GM12801 (cell line): ENCODE results near the gene HDDC3.

Experiments
- TF ChIP-seq, protein P1 (sequence below): IDR thresholded peaks from one replicate; pipeline ENCODE4 v1.5.1; 2011; ENCODE audit warnings: control low read depth; ENCODE audit not compliant: insufficient read length; ENCODE audit errors: extremely low read depth

HDDC3 gene

DNA sequence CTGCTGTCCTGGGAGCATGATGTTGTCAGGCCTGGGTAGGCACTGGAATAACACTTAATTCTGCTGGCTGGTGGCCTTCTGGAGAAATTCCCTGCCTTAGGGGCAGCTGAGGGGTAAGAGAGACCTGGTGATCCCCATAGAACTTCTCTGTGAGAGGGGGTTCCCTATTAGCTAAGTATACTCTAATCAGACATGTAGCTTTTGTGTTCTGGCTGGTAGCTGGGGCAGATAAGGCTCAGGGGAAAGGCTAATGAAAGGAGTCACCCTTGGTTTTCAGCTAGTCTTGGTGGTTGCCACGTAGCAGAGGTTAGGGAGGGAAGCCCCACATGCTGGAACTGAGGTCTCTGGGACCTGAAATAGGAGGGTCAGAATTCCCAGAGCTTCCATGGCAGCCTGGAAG lies 952 bp upstream of the HDDC3 start:
- TF ChIP-seq, protein P1, sequence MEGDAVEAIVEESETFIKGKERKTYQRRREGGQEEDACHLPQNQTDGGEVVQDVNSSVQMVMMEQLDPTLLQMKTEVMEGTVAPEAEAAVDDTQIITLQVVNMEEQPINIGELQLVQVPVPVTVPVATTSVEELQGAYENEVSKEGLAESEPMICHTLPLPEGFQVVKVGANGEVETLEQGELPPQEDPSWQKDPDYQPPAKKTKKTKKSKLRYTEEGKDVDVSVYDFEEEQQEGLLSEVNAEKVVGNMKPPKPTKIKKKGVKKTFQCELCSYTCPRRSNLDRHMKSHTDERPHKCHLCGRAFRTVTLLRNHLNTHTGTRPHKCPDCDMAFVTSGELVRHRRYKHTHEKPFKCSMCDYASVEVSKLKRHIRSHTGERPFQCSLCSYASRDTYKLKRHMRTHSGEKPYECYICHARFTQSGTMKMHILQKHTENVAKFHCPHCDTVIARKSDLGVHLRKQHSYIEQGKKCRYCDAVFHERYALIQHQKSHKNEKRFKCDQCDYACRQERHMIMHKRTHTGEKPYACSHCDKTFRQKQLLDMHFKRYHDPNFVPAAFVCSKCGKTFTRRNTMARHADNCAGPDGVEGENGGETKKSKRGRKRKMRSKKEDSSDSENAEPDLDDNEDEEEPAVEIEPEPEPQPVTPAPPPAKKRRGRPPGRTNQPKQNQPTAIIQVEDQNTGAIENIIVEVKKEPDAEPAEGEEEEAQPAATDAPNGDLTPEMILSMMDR = no peak

GRCh38 chr15:90932660-90932991 lies 277 bp upstream of the HDDC3 start:
- TF ChIP-seq, protein P1 = no peak

GRCh38 chr15:90931575-90931827 lies 848 bp downstream of the HDDC3 start:
- TF ChIP-seq, protein P1 = no peak

DNA sequence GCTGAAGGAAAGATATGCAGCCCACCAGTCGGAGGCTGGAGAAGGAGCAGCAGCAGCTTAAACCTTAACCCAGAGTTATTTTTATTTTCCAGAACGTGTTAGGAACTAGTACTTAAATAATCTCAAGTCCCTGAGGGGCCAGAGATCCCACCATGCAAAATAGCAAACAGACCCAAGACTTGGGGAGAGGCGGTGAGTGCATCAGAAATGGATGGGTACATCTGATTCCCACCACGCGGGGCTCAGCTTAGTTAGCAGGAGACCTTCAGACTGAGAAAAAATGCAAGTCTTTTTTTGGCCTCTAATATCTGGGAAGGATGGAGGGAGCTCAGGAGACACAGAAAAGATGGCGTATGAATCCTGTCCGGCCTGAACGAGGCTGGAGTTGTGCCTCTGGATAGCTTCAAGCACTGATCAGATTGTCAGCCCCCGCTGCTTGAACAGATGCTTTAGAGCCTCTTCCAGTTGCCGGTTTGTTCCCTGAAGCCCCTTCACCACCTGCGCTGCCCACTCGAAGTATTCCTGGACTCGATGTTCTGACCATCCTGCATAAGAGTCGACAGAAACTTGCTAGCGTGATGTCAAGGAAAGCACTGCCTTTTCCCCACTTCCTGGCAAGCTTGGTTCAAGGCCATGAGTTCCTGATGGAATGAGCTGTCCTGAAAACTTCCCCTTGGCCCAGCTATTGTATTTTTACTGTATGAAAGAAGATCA lies 1.3 kb downstream of the HDDC3 start:
- TF ChIP-seq, protein P1 = no peak

- TF ChIP-seq, protein P1 = no peak
These were observed 2.9 kb downstream of the HDDC3 start for GRCh38 chr15:90929246-90930019.

- TF ChIP-seq, protein P1 = no peak
These were observed 8.0 kb downstream of the HDDC3 start for GRCh38 chr15:90924375-90924774.

DNA sequence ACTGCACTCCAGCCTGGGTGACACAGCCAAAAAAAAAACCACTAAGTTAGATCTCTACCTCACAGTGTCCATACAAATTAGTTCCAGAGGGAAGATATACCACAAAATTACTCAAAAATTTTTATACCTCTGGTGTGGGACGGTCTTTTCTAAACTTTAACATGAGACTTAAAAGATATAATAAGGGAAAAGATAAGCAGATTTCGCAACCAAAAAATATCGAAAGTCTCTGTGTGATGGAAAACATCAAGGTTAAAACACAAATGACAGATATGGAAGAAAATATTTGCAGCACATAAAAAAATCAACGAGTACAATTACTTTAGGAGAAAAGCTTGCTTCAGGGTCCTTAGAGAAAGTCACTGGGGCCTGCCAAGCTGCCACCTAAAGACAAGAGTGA lies 10.5 kb downstream of the HDDC3 start:
- TF ChIP-seq, protein P1 = no peak

GRCh38 chr15:90918835-90919234 lies 13.5 kb downstream of the HDDC3 start:
- TF ChIP-seq, protein P1 = no peak
